SIG-M5 treated with dmso at 0.1 percent for 504 hours (cell line): ENCODE data around the gene EIF3K.
"Not testable (repeated sequence)": the region's sequence is repeated elsewhere in the genome, so short reads cannot be mapped to it uniquely, and the experiment has no call there.

ENCODE experiments used
- DNase-seq: peaks from one replicate; lab custom pipeline; 2025; ENCODE audit not compliant: unreplicated experiment; lab: John Stamatoyannopoulos, UW

Gene EIF3K

GRCh38 chr19:38618590-38619360 is at the start of gene EIF3K:
TSS of gene EIF3K (plus strand) at chr19:38619188. CDS start at chr19:38619269, 81 bp downstream.
- DNase-seq, result peak; percentile 97

DNA sequence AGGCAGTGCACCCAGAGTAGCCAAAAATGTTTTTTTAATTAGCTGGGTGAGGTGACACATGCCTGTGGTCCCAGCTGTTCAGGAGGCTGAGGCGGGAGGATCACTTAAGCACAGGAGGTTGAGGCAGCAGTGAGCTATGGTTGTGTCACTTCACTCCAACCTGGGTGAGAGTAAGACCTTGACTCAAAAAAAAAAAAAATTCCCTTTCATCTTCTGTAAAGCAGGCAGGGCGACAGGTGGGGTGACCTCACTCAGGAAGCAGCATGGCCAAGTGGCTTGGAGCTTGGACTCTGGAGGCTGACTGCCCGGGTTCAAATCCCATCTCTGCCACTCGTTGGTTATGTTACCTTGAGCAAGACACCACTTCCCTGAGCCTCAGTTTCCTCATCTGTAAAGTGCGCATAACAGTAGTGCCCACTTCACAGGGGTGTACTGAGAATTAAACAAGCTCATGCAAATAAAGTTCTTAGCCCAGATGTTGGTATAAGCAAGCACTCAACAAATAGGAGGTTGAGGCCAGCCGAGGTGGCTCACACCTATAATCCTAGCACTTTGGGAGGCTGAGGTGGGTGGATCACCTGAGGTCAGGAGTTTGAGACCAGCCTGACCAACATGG is 49.5 kb upstream of the EIF3K start:
- no peak for DNase-seq

- no peak for DNase-seq
Measured at GRCh38 chr19:38571682-38572081, 47.3 kb upstream of the EIF3K start.

DNA sequence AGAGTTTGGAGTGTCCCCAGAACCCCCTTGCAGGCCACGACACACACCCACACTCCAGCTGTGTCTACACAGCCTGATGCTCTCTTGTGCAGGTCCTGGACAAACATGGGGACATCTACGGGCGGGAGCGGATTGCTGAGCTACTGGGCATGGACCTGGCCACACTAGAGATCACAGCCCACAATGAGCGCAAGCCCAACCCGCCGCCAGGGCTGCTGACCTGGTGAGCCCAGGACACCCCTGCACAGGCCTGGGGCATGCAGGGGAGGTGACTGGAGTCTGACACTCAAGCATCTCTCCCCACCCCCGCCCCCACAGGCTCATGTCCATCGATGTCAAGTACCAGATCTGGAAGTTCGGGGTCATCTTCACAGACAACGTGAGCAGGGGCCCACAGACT is 41.2 kb upstream of the EIF3K start:
- DNase-seq, result no peak

DNA sequence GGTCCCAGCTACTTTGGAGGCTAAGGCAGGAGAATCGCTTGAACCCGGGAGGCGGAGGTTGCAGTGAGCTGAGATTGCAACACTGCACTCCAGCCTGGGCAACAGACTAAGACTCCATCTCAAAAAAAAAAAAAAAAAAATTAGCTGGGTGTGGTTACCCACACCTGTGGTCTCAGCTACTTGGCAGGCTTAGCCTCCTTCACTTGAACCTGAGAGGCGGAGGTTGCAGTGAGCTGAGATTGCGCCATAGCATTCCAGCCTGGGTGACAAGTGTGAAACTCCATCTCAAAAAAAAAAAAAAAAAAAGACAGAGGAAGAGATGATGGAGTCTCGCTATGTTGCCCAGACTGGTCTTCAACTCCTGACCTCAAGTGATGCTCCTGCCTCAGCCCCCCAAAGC is 39.7 kb upstream of the EIF3K start:
- peak; percentile 18 for DNase-seq

GRCh38 chr19:38580080-38580479 is 38.9 kb upstream of the EIF3K start:
- DNase-seq, result no peak

- DNase-seq, result peak; percentile 52
Measured at GRCh38 chr19:38583219-38583984, 35.6 kb upstream of the EIF3K start.

DNA sequence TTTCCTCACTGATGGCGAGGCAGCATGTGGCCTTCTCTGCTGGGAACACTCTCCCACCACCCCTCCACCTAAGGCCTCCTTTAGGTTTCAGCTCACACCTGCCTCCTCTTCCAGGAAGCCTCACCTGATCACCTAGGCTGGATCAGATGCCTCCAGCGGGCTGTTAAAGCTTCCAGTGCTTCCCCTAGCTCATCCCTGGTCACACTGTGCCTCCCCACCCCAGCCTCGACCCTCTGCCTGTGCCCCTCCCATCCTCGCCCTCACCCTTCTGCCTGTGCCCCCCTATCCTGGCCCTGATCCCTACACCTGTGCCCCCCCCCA is 35.0 kb upstream of the EIF3K start:
- no peak for DNase-seq

DNA sequence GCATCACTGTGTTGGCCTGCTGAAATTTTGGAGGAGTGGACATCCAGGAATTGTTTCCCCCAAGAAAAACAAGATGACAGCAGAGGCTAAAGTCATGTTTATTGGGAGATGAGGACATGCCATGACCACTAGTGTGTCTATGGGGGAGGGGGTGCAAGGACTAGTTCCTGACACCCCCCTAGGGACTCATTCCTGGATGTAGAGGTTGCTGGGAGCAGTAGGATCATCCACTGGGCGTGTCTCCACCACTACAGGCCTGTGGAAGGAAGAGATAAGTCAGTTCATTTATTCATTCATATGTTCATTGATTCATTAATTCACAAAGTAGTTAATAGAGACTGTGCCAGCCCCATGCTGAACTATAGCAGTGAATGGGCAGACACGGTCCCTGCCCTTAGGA is 31.4 kb upstream of the EIF3K start:
- DNase-seq, result no peak

- no peak for DNase-seq
Measured at GRCh38 chr19:38588041-38588440, 30.9 kb upstream of the EIF3K start.

GRCh38 chr19:38592940-38593339 is 26.0 kb upstream of the EIF3K start:
- no peak for DNase-seq

DNA sequence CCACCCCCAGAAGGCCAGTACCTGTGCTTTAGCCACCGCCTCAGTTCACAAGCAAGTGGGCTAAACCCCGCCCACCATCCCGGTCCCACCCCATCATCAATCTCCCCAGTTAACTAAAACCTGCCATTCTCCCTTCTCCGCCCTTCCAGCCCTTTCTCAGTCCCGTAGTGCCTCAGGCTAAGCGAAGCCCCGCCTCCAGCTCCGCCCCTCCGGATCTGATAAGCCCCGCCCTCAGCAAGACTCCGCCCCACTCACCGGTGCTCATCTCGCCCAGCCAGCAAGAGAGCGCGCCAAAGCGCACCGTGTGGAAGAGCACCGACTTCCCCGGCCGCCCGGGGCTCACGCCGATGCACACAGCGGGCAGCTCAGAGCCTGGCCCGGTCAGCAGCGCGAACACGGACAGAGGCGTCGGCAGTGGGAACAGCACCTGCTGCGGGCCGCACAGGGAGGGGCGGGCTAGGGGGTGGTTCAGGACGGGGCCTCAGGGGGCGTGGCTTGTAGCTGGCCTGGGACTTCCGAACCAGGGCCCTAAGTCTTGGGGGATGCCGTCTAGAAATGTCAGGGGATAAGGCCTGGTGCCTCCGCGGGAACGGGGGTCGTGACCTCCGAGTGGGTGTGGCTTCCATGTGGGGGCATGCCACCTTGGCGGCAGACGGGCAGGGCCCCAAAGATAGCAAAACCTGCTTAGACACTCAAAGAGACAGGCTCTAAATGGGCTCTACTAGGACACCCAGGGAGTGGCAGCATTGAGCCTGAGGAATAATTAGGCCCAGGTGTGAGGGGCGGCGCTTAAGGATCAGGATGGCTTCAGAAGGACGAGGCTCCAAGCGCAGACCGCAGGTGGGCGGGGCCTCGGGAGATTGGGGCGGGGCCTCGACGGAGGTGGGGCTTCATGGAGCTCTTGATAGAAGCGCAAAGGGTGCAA is 22.7 kb upstream of the EIF3K start:
- no peak for DNase-seq

DNA sequence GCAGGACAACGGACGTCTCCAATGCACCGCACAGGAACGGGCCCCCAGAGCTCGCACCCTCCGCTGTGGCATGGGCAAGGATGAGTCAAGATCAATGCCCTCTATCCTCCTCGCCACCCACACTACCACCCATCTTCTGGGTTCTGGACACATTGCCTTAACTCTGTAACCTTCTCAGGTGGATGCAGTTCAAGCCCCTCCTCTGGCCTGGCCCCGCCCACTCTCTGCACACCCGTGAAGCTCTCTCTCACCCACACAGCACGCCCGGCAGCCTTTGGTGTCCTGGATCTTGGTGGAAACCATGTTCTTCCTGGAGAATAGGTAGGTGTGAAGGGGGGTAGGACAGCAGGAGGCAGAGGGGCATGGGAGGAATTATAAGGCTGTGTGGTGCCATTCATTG is 21.9 kb upstream of the EIF3K start:
- DNase-seq, result no peak

- no peak for DNase-seq
Measured at GRCh38 chr19:38599722-38600121, 19.3 kb upstream of the EIF3K start.

- DNase-seq, result not testable (repeated sequence)
Measured at GRCh38 chr19:38602856-38603255, 16.1 kb upstream of the EIF3K start.

GRCh38 chr19:38606131-38606530 is 12.9 kb upstream of the EIF3K start:
- DNase-seq, result no peak

DNA sequence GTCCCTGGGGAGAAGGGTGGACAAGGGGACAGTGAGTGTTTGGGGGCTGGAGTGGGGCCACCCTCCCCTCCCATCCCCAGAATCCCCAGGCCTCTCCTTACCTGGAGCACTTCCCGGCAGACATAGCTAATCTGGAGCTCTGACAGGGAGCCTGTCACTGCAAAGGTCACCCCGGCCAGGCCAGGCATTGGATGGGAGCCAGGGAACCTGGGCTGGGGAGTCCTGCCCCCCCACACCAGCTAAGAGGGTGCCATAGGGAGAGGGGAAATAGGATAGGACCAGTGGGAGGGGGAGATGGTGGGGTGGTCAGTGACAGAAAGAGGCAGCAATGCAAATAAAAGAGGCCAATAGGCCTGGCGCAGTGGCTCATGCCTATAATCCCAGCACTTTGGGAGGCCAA is 4.7 kb upstream of the EIF3K start:
- no peak for DNase-seq

DNA sequence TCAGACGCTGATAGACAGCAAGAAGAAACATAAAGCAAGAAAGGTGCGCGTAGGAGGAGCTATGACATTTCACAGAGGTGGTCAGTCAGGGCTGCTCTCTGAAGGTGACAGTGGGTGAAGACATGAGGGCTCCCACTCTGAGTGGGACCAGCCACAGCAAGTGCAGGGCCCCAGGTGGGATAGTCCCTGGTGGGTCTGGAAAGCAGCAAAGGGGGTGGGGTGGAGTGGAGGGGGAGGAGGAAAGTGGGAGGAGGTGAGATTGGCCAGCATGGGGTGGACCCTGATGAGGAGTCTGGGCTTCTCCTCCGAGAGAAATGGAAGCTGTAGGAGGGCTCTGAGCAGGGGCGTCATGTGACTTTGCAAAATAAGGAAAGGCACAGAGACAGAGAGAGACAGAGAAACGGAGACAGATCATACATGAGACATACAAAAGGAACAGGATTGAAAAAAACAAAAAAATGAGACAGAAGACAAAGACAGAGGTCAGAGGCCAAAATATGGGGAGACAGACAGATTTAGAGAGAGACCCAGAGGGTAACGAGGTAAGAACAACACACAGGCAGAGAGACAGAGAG is 3.9 kb upstream of the EIF3K start:
- DNase-seq, result no peak

DNA sequence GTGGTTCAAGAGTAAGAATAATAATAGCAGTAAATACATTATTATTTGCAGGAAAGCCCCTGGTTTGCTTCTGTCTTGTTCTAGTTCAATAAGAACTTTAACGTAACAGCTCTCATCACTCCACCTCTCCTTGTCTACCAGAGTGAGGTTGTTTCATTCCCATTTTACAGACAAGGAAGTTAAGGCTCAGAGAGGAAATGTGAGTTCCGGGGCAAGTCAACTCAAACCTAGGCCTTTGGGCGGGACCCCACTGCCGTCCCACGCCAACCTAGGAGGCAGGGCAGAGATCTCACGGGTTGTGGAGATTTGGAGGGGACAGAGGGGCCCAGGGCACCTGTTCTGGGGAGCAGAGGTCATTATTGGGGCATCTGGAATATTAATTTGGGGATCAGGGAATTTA is 2.7 kb upstream of the EIF3K start:
- DNase-seq, result no peak

DNA sequence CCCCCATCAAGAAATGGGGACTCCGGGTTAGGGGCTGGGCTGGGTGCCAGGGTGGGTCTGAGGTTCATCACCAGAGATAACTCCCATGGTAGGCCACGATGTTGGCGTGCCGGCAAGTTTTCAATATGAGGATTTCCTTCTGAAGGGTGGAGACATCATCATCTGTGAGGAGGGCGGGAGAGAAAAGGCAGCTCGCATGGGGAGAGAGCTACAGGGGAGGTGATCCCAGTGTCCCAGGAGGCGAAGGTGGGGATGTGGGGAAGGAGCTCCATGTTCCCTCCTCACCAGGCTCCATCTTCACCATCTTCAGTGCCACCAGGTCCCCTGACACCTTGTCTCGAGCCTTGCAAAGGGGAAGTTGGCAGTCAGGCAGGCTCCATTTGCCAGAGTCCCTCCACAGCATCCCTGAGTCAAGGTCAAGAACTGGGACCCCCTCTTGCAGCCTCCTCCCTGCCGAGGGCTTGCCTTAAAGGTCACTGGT is 1.7 kb upstream of the EIF3K start:
- no peak for DNase-seq
